Inferior parietal cortex (tissue), 1 donor: Measurements from ENCODE around the gene SPATA31A6.
"Not testable (repeated sequence)": the region's sequence is repeated elsewhere in the genome, so short reads cannot be mapped to it uniquely, and the experiment has no call there.

Source experiments
- DNase-seq: peaks from one replicate; pipeline ENCODE4 v3.0.0-alpha.2; 2016; ENCODE audit errors: extremely low spot score

Gene SPATA31A6

GRCh38 chr9:42183359-42183758 is at the start of gene SPATA31A6:
Gene SPATA31A6, plus strand, starts transcription at chr9:42183659. Its CDS starts 29 bp downstream, at chr9:42183688.
- not testable (repeated sequence) for DNase-seq

- DNase-seq: not testable (repeated sequence)
Observed at GRCh38 chr9:42160299-42160698, 23.2 kb upstream of the SPATA31A6 start.

DNA sequence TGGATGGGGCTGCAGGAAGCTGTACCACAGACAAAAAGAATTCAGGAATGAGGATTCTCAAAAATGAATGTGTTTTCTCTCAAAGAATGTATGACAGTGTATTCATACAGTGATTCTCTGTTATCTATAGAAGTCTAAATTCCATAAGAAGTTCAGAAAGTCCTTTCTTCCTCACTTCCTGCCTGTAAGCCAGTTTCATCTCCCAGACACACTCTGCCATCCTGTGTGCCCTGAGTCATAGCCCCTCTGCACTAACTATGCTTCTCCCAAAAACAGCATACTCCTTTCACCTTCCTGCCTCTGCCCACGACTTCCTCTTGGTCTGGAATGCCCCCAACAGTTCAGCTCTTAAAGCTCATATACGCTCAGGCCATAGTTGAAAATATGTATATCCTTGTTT is 36.4 kb downstream of the SPATA31A6 start:
- DNase-seq: not testable (repeated sequence)

DNA sequence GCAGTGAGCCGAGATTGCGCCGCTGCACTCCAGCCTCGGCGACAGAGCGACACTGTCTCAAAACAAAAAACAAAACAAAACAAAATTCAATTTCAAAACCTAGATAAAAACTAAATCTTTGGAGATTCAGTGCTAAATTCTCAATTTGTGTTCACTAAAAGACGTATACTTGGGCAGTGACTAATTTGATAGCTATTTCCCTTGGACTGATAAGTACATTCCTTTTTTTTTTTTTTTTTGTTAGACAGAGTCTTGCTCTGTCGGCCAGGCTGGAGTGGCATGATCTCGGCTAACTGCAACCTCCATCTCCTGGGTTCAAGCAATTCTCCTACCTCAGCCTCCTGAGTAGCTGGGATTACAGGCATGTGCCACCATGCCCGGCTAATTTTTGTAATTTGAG is 39.8 kb downstream of the SPATA31A6 start:
- not testable (repeated sequence) for DNase-seq

- peak; percentile 27 for DNase-seq
Observed at GRCh38 chr9:42233031-42233430, 49.6 kb downstream of the SPATA31A6 start.

GRCh38 chr9:42234610-42235009 is 51.2 kb downstream of the SPATA31A6 start:
- not testable (repeated sequence) for DNase-seq

DNA sequence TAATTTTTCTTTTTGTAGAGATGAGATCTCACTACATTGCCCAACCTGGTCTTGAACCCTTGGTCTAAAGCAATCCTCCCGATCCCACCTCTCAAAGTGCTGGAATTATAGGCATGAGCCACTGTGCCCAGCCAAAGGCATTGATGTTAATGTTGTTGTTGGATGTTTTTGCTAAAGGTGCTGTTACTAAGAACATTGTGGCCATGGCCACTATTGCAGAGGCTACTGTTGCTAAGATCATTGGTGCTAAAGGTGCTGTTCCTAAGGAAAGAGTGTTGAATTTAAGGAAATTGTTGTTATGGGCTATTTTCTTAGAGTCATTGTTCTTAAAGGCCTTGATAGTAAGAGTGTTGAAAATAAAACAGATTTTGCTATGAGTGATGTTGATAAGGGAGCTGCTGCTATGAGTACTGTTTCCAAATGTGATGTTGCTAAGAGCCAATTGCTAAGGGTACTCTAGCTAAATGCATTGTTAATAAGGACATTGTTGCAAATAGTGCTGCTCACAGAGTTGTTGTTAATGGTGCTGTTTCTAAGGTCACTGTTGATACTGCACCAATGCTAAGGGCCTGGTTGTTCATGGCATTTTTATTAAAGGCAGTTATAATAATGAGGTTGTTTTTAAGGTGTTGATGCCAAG is 52.0 kb downstream of the SPATA31A6 start:
- DNase-seq: not testable (repeated sequence)

DNA sequence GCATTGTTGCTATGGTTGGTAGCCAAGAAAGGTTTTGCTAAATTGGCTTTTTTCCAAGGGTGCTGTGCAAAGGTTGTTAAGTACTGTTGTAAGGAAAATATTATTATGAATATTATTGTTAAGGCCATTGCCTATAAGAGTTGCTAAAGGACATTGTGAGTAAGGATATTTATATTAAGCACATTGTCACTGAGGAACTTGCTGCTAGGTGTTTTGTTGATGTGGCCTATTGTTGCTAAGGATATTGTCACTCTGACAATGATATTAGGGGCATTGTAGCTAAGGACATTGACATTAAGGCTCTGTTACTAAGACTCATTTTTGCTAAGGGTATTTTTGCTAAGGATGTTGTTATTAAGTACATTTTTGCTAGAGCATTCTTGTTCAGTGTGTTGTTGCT is 52.6 kb downstream of the SPATA31A6 start:
- not testable (repeated sequence) for DNase-seq

- not testable (repeated sequence) for DNase-seq
Observed at GRCh38 chr9:42237381-42237780, 53.9 kb downstream of the SPATA31A6 start.

- DNase-seq: not testable (repeated sequence)
Observed at GRCh38 chr9:42238862-42239261, 55.4 kb downstream of the SPATA31A6 start.
